Endometrial microvascular endothelial cells (primary cell): ENCODE measurements around the gene C6orf62. TPM values are rescaled to one million over a fixed set of nuclear protein-coding genes. Genes with fewer than 3 reads are reported as not detected.
"Not testable (repeated sequence)": the region's sequence is repeated elsewhere in the genome, so short reads cannot be mapped to it uniquely, and the experiment has no call there.

Experiments used
- in situ Hi-C: cut with HindIII; loops from 2 replicates; pipeline ENCODE4 v1.10.0; 2017; ENCODE audit warnings: low sequenced_read_pairs, low pct_unique_long_range_greater_than_20kb; ENCODE audit errors: inconsistent ontology term
- total RNA-seq: library from RNA; depleted of rRNA; stranded (reverse); fragments of >200 nt; gene quantifications from one replicate; pipeline ENCODE4 v1.2.3, GENCODE V29; 2015; ENCODE audit errors: inconsistent ontology term

C6orf62 gene
- 165 TPM for total RNA-seq

DNA sequence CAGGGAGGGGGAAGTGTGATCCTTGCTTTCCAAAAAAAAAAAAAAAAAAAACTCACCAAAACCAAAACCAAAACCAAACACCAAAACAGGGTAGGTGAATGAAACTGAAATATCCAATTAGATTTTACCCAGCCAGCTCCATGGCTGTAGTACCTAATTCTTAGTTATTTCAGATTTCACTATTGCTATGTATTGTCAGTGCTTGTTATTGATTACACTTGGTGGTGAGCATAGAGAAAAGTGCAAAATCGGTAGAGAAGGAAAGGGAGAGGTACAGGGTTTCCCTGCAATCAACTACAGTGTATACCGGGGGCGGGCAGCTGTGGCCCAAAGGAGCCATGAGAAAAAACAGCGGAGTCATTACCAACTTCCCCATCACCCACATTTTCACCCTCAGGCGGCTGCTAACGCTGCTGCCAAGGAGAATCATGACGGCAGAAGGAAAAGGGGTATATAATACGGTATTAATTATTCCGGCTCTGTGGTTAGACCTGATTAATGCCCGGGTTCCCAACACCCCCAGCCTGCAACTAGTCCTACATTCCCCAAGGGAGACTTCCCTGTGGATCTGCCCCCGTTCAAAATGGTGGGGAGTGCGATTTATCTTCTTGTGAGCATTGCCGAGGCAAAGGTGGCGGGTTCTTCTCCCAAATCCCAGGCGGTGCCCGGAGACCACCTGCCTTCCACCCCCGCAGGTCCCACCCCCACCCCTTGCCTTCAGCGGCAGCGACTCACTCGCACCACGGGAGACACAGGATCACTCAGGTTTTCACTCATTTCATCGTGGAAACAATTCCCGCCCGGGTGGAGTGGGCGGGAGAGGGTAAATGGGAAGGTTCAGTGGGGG is at the start of gene C6orf62:
TSS of gene C6orf62 (minus strand) at position 30 of the 847 bp plus-strand sequence. CDS start 486 bp downstream, outside the sequence.
- in situ Hi-C loops = no loop called here

DNA sequence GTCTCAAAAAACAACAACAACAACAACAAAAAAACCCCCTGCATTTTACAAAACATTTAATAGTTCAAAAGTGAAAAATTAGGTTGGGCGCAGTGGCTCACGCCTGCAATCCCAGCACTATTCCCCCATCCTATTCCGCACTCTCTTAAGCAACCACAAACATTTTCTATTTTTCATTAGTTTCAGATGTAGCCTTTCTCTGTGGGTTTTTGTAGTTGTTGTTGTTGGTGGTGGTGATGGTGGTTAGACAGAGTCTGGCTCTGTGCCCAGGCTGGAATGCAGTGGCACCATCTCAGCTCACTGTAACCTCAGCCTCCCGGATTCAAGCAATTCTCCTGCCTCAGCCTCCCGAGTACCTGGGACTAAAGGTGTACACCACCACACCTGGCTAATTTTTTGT is 49.4 kb upstream of the C6orf62 start:
- in situ Hi-C loops = no loop called here

- in situ Hi-C loops = no loop called here
These were observed 47.9 kb upstream of the C6orf62 start for GRCh38 chr6:24766680-24767462.

- in situ Hi-C loops = not testable (repeated sequence)
These were observed 47.0 kb upstream of the C6orf62 start for GRCh38 chr6:24765968-24766367.

DNA sequence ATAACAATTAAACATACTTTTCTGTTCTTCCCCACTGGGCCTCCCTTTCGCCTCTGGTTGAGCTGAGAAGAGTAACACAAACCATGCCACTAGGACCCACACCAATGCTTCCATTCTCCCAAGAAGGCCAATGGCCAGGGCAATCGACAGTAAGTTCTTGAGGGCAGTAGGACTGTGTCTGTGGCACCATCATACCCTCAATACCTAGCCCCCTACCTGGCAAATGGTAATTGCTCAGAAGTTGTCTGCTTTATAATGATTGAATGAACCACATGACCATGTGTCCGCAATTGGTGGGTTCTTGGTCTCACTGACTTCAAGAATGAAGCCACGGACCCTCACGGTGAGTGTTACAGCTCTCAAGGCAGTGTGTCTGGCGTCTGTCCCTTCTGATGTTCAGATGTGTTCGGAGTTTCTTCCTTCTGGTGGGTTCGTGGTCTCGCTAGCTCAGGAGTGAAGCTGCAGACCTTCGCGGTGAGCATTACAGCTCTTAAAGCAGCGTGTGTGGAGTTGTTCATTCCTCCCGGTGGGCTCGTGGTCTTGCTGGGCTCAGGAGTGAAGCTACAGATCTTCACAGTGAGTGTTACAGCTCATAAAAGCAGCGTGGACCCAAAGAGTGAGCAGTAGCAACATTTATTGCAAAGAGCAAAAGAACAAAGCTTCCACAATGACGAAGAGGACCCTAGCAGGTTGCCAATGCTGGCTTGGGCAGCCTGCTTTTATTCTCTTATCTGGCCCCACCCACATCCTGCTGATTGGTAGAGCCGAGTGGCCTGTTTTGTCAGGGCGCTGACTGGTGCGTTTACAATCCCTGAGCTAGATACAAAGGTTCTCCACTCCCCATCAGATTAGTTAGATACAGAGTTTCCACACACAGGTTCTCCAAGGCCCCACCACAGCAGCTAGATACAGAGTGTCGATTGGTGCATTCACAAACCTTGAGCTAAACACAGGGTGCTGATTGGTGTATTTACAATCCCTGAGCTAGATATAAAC is 46.2 kb upstream of the C6orf62 start:
- in situ Hi-C loops = not testable (repeated sequence)

- in situ Hi-C loops = no loop called here
These were observed 44.6 kb upstream of the C6orf62 start for GRCh38 chr6:24763578-24763977.

DNA sequence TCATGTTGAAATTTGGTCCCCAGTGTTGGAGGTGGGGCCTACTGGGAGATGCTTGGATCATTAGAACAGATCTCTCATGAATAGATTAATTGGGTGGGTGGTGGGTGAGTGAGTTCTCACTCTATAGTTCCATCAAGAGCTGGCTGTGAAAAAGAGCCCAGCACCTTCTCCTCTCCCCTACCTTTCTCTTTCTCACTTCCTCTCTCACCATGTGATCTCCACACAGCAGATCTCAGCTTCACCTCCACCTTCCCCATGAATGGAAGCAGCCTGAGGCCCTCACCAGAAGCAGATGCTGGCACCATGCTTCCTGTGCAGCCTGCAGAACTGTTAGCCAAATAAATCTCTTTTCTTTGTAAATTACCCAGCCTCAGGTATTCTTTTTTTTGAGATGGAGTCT is 42.9 kb upstream of the C6orf62 start:
- in situ Hi-C loops = no loop called here

- in situ Hi-C loops = no loop called here
These were observed 42.4 kb upstream of the C6orf62 start for GRCh38 chr6:24761193-24761835.

DNA sequence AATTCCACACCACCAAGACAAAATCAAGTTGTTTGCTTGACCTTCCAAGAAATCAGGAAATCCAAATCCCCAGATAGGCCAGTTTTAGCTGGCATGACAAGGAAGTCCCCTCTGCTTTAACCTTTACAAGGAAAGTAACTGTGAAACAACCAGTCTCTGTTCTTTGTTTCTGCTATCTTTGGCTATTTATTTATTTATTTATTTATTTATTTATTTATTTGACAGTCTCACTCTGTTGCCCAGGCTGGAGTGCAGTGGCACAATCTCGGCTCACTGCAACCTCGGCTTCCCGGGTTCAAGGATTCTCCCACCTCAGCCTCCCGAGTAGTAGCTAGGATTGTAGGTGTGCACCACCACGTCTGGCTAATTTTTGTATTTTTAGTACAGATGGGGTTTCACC is 41.3 kb upstream of the C6orf62 start:
- in situ Hi-C loops = no loop called here

GRCh38 chr6:24759718-24760117 is 40.8 kb upstream of the C6orf62 start:
- in situ Hi-C loops = no loop called here

GRCh38 chr6:24757611-24758010 is 38.7 kb upstream of the C6orf62 start:
- in situ Hi-C loops = no loop called here

DNA sequence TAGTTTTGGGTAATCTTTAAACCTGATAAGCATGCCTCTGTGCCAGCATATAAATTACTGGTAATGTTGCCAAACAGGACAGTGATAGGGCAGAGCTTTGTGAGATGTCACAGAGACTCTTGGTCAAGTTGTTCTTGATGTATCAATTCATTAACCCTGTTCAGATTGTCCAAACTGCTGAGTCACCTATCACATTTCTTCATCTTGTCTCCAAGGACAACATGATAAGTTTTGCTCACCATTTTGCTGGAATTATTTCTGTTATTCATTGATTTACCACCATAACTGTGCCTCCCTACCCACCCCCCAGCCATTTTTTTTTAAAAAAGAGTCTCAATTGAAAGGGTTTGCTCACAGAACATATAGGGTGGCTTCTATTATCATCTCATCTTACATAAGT is 36.3 kb upstream of the C6orf62 start:
- in situ Hi-C loops = no loop called here

DNA sequence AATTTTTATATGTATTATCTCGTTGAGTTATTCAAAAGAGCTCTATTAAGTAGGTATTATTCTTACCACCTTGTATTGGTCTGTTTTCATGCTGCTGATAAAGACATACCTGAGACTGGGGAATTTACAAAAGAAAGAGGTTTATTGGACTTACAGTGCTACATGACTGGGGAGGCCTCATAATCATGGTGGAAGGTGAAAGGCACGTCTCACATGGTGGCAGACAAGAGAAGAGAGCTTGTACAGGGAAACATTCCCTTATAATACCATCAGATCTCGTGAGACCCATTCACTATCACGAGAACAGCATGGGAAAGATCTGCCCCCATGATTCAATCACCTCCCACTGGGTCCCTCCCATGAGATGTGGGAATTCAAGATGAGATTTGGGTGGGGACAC is 35.4 kb upstream of the C6orf62 start:
- in situ Hi-C loops = not testable (repeated sequence)

DNA sequence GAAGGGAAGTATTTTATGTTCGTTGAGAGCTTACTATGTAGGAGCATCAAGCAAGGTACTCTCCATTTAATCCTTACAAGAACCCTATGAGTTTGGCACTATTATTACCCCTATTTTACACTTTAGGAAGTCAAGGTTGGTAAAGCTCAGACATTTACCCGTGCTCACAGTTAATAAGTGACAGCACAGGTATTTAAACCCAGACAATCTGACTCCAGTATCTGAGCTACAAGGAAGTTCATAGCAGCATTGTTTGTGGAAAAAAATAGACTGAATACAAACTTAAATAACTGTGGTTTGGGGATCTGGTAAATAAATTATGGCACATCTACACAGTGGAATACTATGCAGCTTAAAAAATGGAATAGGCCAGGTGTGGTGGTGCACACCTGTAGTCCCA is 34.6 kb upstream of the C6orf62 start:
- in situ Hi-C loops = no loop called here

GRCh38 chr6:24752917-24753492 is 34.1 kb upstream of the C6orf62 start:
- in situ Hi-C loops = no loop called here

DNA sequence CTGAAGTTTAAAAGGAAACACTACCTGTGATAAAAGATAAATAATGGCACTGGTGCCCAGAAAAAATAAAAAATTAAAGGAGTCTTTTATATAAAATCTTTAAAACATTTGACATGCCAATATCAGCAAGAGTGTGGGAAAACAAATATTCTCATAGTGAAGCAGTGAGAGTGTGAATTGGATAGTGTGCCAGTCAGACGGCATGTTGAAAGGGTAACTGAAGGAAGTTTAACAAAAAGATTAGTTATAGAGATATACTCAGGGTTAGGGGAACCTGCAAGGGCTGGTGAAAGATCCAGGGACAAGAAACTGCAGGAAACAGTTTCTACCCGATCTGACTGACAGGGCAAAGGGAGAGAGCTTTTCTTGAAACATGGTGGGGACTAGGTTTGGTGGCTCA is 33.5 kb upstream of the C6orf62 start:
- in situ Hi-C loops = no loop called here

DNA sequence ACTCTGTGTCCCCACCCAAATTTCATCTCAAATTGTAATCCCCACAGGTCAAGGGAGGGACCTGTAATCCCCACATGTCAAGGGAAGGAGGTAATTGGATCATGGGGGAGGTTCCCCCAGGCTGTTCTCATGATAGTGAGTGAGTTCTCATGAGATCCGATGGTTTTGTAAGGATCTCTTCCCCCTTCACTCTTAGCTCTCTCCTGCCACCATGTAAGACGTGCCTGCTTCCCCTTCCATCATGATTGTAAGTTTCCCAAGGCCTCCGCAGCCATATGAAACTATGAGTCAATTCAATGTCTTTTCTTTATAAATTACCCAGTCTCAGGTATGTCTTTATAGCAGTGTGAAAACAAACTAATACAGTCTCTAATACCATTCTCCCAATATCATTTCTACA is 31.9 kb upstream of the C6orf62 start:
- in situ Hi-C loops = not testable (repeated sequence)

DNA sequence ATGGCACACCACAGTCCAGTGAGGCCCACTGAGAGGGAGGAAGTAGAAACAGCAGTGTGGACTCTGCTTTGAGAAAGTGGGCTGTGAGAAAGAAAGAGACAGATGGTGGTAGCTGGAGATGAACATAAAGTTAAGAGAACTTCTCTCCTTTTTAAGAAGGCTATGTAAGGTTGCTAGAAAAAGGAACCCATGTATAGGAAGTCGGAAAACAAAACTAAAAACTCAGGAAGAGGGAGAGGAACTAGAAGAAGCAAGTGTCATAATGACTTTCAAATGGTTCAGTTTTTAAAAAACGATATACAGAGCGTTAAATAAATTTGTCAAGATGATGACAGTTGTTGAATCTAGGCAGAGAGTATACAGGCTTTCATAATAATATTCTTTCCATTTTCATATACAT is 30.3 kb upstream of the C6orf62 start:
- in situ Hi-C loops = no loop called here
